Adipose tissue (tissue), 3 donors: Measurements from ENCODE around the gene KCNRG. TPM values are rescaled to one million over a fixed set of nuclear protein-coding genes. Genes with fewer than 3 reads are reported as not detected.
"Not testable (repeated sequence)": the region's sequence is repeated elsewhere in the genome, so short reads cannot be mapped to it uniquely, and the experiment has no call there.

Experiments used
- H3K27ac ChIP-seq: one replicate; pipeline ENCODE4 v1.5.1; 2013; ENCODE audit warnings: low read depth, low read length
- WGBS, 3 donors: extraction: QIAGEN DNeasy Blood & Tissue Kit; methylation state at CpG; one replicate each; pipeline ENCODE4 v1.1.7; 2013; 5-methylcytosine and 5-hydroxymethylcytosine counted together
- polyA plus RNA-seq, 3 donors: library from polyadenylated mRNA; stranded (reverse); fragments of 200-250 nt; gene quantifications; one replicate each; pipeline ENCODE4 v1.2.3, GENCODE V29; 2013
- donor health status: healthy with polysubstance abuse.
- donor health status: Bipolar disorder and iron deficiency.
- donor health status: healthy.

KCNRG gene
- polyA plus RNA-seq, 3 donors, result 0.29 to 0.52 TPM; not detected in 1

- WGBS, 3 donors, result 46 to 89% (median 81%) methylated on average over 1 of the region's 1 CpG
- H3K27ac ChIP-seq, result no peak overlapping the region
Measured at GRCh38 chr13:50001287-50001686, 14.0 kb upstream of the KCNRG start.

GRCh38 chr13:50006426-50007135, 8.7 kb upstream of the KCNRG start:
- 93 to 99% (median 96%) methylated on average over 7 of the region's 7 CpGs for WGBS, 3 donors
- H3K27ac ChIP-seq, result no peak overlapping the region

GRCh38 chr13:50011461-50011860, 3.8 kb upstream of the KCNRG start:
- 96 to 98% (median 96%) methylated on average over 1 of the region's 1 CpG for WGBS, 3 donors

GRCh38 chr13:50012396-50013169, 2.7 kb upstream of the KCNRG start:
- WGBS, 3 donors, result 91 to 92% (median 91%) methylated on average over 6 of the region's 6 CpGs
- no peak overlapping the region for H3K27ac ChIP-seq

More at GRCh38 chr13:50011461-50011860, 3.8 kb upstream of the KCNRG start:
- no peak overlapping the region for H3K27ac ChIP-seq

GRCh38 chr13:50014386-50014785, 858 bp upstream of the KCNRG start:
- 84 to 98% (median 93%) methylated on average over 1 of the region's 1 CpG for WGBS, 3 donors
- no peak overlapping the region for H3K27ac ChIP-seq

GRCh38 chr13:50015750-50016149, 506 bp downstream of the KCNRG start:
- WGBS, 3 donors, result 58 to 86% (median 84%) methylated on average over 4 of the region's 4 CpGs

GRCh38 chr13:50016444-50016843, 1.2 kb downstream of the KCNRG start:
- no peak overlapping the region for H3K27ac ChIP-seq
- 72 to 79% (median 74%) methylated on average over 2 of the region's 2 CpGs for WGBS, 3 donors

More at GRCh38 chr13:50015750-50016149, 506 bp downstream of the KCNRG start:
- H3K27ac ChIP-seq, result no peak overlapping the region

- H3K27ac ChIP-seq, result no peak overlapping the region
Measured at GRCh38 chr13:50017819-50018218, 2.6 kb downstream of the KCNRG start.

GRCh38 chr13:50025436-50025835, 10.2 kb downstream of the KCNRG start:
- no peak overlapping the region for H3K27ac ChIP-seq
- 45 to 67% (median 63%) methylated on average over 1 of the region's 1 CpG for WGBS, 3 donors

- H3K27ac ChIP-seq, result no peak overlapping the region
- WGBS, 3 donors, result 85 to 91% (median 88%) methylated on average over 2 of the region's 2 CpGs
Measured at GRCh38 chr13:50026788-50027473, 11.7 kb downstream of the KCNRG start.

- 91 to 93% (median 92%) methylated on average over 3 of the region's 3 CpGs for WGBS, 3 donors
- H3K27ac ChIP-seq, result no peak overlapping the region
Measured at GRCh38 chr13:50030315-50030714, 15.1 kb downstream of the KCNRG start.

GRCh38 chr13:50033725-50034124, 18.5 kb downstream of the KCNRG start:
- H3K27ac ChIP-seq, result no peak overlapping the region

- H3K27ac ChIP-seq, result no peak overlapping the region
Measured at GRCh38 chr13:50037788-50038187, 22.5 kb downstream of the KCNRG start.

GRCh38 chr13:50038266-50038665, 23.0 kb downstream of the KCNRG start:
- H3K27ac ChIP-seq, result no peak overlapping the region

GRCh38 chr13:50052478-50052877, 37.2 kb downstream of the KCNRG start:
- H3K27ac ChIP-seq, result no peak overlapping the region
- 82 to 94% (median 84%) methylated on average over 4 of the region's 4 CpGs for WGBS, 3 donors

More at GRCh38 chr13:50038266-50038665, 23.0 kb downstream of the KCNRG start:
- WGBS, 3 donors, result 95 to 97% (median 96%) methylated on average over 6 of the region's 6 CpGs

- WGBS, 3 donors, result 87 to 94% (median 94%) methylated on average over 1 of the region's 1 CpG
- H3K27ac ChIP-seq, result no peak overlapping the region
Measured at GRCh38 chr13:50053844-50054243, 38.6 kb downstream of the KCNRG start.

GRCh38 chr13:50055454-50055853, 40.2 kb downstream of the KCNRG start:
- H3K27ac ChIP-seq, result no peak overlapping the region
- 70 to 92% (median 82%) methylated on average over 1 of the region's 1 CpG for WGBS, 3 donors

GRCh38 chr13:50060718-50061117, 45.5 kb downstream of the KCNRG start:
- no peak overlapping the region for H3K27ac ChIP-seq
- 98 to 100% (median 99%) methylated on average over 1 of the region's 1 CpG for WGBS, 3 donors

- not testable (repeated sequence) for H3K27ac ChIP-seq
- WGBS, 3 donors, result 95 to 99% (median 97%) methylated on average over 7 of the region's 7 CpGs
Measured at GRCh38 chr13:50062336-50062735, 47.1 kb downstream of the KCNRG start.
